ENCODE measurements around the gene UHRF1. TPM values are rescaled to one million over a fixed set of nuclear protein-coding genes. Genes with fewer than 3 reads are reported as not detected.

The UHRF1 gene
- total RNA-seq, 2 donors from 2014 or later = 3.8 to 5.3 TPM

DNA sequence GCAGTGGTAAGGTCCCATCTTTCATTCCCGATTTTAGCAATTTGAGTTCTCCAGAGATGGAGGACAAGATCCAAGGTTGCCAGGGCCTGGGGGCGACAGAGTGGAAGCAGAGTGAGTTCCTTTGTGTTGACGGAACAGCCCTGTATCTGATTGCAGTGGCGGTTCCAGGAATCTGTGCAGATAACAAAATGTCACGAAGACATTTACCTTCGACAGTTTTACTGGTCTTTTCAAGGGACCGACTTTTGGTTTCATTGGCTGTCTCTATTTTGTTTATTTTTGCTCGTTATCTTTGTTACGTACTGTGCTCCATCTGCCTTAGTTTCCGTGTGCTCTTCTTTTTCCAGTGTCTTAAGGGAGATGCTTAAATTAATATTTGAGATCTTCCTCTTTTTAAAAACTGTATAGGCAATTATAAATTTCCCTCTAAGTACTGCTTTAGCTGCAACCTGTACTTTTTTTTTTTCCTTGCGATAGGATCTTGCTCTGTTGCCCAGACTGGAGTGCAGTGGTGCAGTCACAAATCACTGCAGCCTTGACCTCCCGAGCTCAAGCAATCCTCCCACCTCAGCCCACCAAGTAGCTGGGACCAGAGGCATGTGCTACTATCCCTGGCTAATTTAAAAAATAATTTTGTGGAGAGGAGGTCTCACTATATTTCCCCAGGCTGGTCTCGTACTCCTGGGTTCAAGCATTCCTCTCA, 82.8 kb downstream of the UHRF1 start:
- Histone ChIP-seq H3K4me1 (replicated peaks) (peaks cover 31% of the 10 kb centered on the region), H3K4me3 (no peak overlapping the region), H3K36me3 (no peaks in the 10 kb centered on the region), H3K27me3 (replicated peaks; ENCODE audit: insufficient read depth) (no peaks in the 10 kb centered on the region), H3K9me3 (no peaks in the 10 kb centered on the region), H3K27ac (peak overlapping the region; percentile 80 to 85)
- peak; percentile 84 for DNase-seq (ENCODE audit: low spot score)
- intact Hi-C loops (cut with DNase I) = no loop called here
- TF ChIP-seq, protein P1, sequence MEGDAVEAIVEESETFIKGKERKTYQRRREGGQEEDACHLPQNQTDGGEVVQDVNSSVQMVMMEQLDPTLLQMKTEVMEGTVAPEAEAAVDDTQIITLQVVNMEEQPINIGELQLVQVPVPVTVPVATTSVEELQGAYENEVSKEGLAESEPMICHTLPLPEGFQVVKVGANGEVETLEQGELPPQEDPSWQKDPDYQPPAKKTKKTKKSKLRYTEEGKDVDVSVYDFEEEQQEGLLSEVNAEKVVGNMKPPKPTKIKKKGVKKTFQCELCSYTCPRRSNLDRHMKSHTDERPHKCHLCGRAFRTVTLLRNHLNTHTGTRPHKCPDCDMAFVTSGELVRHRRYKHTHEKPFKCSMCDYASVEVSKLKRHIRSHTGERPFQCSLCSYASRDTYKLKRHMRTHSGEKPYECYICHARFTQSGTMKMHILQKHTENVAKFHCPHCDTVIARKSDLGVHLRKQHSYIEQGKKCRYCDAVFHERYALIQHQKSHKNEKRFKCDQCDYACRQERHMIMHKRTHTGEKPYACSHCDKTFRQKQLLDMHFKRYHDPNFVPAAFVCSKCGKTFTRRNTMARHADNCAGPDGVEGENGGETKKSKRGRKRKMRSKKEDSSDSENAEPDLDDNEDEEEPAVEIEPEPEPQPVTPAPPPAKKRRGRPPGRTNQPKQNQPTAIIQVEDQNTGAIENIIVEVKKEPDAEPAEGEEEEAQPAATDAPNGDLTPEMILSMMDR (IDR thresholded peaks at IDR 0.05) = no peak
- peak; percentile 83 for TF ChIP-seq POLR2AphosphoS5 (IDR thresholded peaks at IDR 0.05)
- no peak for TF ChIP-seq POLR2A (IDR thresholded peaks at IDR 0.05)
- WGBS = 39% methylated on average over 13 of the region's 13 CpGs

DNA sequence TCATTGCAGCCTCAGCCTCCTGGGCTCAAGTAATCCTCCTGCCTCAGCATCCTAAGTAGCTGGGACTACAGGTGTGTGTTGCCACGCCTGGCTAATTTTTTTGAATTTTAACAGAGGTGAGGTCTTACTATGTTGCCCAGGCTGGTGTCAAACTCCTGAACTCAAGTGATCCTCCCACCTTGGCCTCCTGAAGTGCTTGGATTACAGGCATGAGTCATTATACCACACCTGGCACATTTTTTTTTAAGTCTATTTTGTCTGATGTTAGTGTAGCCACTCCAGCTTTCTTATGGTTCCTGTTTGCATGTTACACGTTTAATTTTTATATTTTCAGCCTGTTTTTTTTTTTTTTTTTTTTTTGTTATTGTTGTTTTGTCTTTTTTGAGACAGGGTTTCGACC, 84.4 kb downstream of the UHRF1 start:
- Histone ChIP-seq H3K36me3 (no peaks in the 10 kb centered on the region), H3K27me3 (replicated peaks; ENCODE audit: insufficient read depth) (no peaks in the 10 kb centered on the region), H3K9me3 (no peaks in the 10 kb centered on the region), H3K27ac (peak overlapping the region; percentile 80 to 85), H3K4me3 (no peak overlapping the region), H3K4me1 (replicated peaks) (peaks cover 19% of the 10 kb centered on the region)
- 86% methylated on average over 3 of the region's 3 CpGs for WGBS
- no peak for DNase-seq (ENCODE audit: low spot score)
- intact Hi-C loops (cut with DNase I) = no loop called here
- TF ChIP-seq, protein P1 (IDR thresholded peaks at IDR 0.05) = no peak
- TF ChIP-seq POLR2AphosphoS5 (IDR thresholded peaks at IDR 0.05) (no peak), POLR2A (IDR thresholded peaks at IDR 0.05) (no peak)

DNA sequence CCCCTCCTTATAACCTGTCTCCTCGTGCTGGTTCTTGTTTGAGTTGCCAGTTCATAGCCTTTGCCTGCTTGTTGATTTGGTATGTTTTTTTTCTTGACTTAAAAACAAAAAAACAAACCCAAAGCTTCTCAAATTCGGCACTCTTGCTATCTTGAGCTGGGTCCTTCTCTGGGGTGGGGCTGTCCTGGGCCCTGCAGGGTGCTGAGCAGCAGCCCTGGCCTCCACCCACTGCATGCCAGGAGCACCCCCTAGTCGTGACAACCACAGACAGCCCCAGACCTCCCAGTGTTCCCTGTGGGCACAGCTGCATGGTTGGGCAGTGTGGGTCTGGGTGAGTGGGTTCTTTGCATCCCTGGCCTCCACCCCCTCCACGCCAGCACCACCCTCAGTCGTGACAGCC, 87.4 kb downstream of the UHRF1 start:
- H3K27me3 ChIP-seq (replicated peaks; ENCODE audit: insufficient read depth) = no peaks in the 10 kb centered on the region
- TF ChIP-seq, protein P1 (IDR thresholded peaks at IDR 0.05) = no peak
- no peak for TF ChIP-seq POLR2AphosphoS5 (IDR thresholded peaks at IDR 0.05)
- TF ChIP-seq POLR2A (IDR thresholded peaks at IDR 0.05) = no peak
- H3K9me3 ChIP-seq = no peaks in the 10 kb centered on the region
- intact Hi-C loops (cut with DNase I) = no loop called here
- DNase-seq (ENCODE audit: low spot score) = no peak
- H3K36me3 ChIP-seq = no peaks in the 10 kb centered on the region
- 73% methylated on average over 5 of the region's 5 CpGs for WGBS
- H3K27ac ChIP-seq = peak overlapping the region in 1 of 2 donors; percentile 46
- peaks cover 6% of the 10 kb centered on the region for H3K4me1 ChIP-seq (replicated peaks)
- H3K4me3 ChIP-seq = no peak overlapping the region

DNA sequence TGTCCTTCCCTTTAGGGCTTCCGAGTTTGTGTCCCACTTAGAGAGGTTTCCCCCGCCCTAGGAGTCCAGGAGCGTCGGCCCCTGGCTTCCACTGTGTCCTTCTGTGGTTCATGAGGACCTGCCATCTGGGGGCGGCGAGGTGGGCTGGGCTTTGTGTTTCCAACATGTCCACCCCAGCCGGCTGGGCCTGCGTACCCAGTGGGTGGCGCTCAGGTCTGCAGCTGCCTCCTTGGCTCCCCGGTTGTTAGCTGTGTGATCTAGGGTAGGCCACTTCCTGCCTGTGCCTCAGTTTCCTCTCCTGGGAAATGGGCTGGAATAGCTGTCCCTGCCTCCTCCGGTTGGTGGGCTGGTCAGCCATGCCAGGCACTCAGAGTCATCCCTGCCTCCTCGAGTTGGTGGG, 88.0 kb downstream of the UHRF1 start:
- Histone ChIP-seq H3K4me1 (replicated peaks) (peaks cover 10% of the 10 kb centered on the region), H3K27me3 (replicated peaks; ENCODE audit: insufficient read depth) (no peaks in the 10 kb centered on the region), H3K9me3 (no peaks in the 10 kb centered on the region), H3K4me3 (no peak overlapping the region), H3K36me3 (no peaks in the 10 kb centered on the region), H3K27ac (peak overlapping the region in 1 of 2 donors; percentile 57)
- intact Hi-C loops (cut with DNase I) = no loop called here
- no peak for TF ChIP-seq POLR2AphosphoS5 (IDR thresholded peaks at IDR 0.05)
- TF ChIP-seq, protein P1 (IDR thresholded peaks at IDR 0.05) = no peak
- WGBS = 96% methylated on average over 12 of the region's 12 CpGs
- DNase-seq (ENCODE audit: low spot score) = no peak

DNA sequence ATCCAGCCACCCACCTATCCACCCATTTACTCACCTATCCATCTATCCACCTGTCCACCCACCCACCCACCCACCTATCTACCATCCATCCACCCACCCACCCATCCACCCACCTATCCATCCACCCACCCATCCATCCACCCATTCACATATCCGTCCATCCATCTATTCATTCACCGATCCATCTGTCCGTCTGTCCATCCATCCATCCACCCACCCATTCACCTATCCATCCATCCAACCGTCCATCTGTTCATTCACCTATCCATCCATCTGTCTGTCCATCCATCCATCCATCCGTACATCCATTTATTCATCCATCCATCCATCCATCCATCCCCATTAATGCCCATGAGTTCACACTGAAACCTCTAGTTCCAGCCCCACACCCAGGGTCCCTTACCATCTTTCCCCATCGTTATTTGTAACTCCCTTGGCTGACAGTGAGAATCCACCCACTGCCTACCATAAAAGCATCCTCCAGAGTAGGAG, 90.9 kb downstream of the UHRF1 start:
- intact Hi-C loops (cut with DNase I) = no loop called here
- Histone ChIP-seq H3K4me1 (replicated peaks) (peaks cover 24% of the 10 kb centered on the region), H3K36me3 (no peaks in the 10 kb centered on the region), H3K27me3 (replicated peaks; ENCODE audit: insufficient read depth) (no peaks in the 10 kb centered on the region), H3K27ac (peak overlapping the region in 1 of 2 donors; percentile 88), H3K4me3 (no peak overlapping the region), H3K9me3 (no peaks in the 10 kb centered on the region)
- TF ChIP-seq, protein P1 (IDR thresholded peaks at IDR 0.05) = no peak
- TF ChIP-seq POLR2A (IDR thresholded peaks at IDR 0.05) = no peak
- no peak for TF ChIP-seq POLR2AphosphoS5 (IDR thresholded peaks at IDR 0.05)
- DNase-seq (ENCODE audit: low spot score) = no peak
- 83% methylated on average over 6 of the region's 6 CpGs for WGBS

Measured in prostate gland (tissue), 2 donors.